Loucy (cell line): ENCODE measurements around the gene MUS81.
A peak's percentile ranks its signal among the peaks of the same experiment; 100 is the strongest.

Source experiments
- H2AFZ ChIP-seq: fragments of 200-600 bp; sonication (generic); 2 replicates; pipeline ENCODE4 v1.6.0; 2016; ENCODE audit warnings: antibody characterized with exemption, mild to moderate bottlenecking, low read length, moderate library complexity
- H3F3A ChIP-seq: fragments of 200-600 bp; 2 replicates; pipeline ENCODE4 v1.6.0; 2016; ENCODE audit warnings: antibody characterized with exemption, low read depth, mild to moderate bottlenecking
- H3K27me3 ChIP-seq: fragments of 200-600 bp; sonication (generic); 2 replicates; pipeline ENCODE4 v1.6.1; 2014; ENCODE audit warnings: low read length, mild to moderate bottlenecking; ENCODE audit not compliant: insufficient read depth, poor library complexity, severe bottlenecking
- H3K36me3 ChIP-seq: fragments of 200-600 bp; sonication (generic); 2 replicates; pipeline ENCODE4 v1.6.1; 2016; ENCODE audit warnings: low read length; ENCODE audit not compliant: insufficient read depth
- H3K4me1 ChIP-seq: fragments of 200-600 bp; sonication (generic); 2 replicates; pipeline ENCODE4 v1.5.1; 2014; ENCODE audit warnings: low read length, mild to moderate bottlenecking; ENCODE audit not compliant: insufficient read depth, poor library complexity, severe bottlenecking
- H3K4me2 ChIP-seq: fragments of 200-600 bp; sonication (generic); 2 replicates; pipeline ENCODE4 v1.6.0; 2014; ENCODE audit warnings: antibody characterized with exemption, low read length, low read depth, mild to moderate bottlenecking; ENCODE audit not compliant: poor library complexity, severe bottlenecking
- H3K4me3 ChIP-seq: fragments of 200-600 bp; sonication (generic); 2 replicates; pipeline ENCODE4 v1.5.1; 2014; ENCODE audit warnings: low read length, mild to moderate bottlenecking, mixed read lengths; ENCODE audit not compliant: poor library complexity, severe bottlenecking
- H3K79me2 ChIP-seq: fragments of 200-600 bp; sonication (generic); 2 replicates; pipeline ENCODE4 v1.6.1; 2014; ENCODE audit warnings: low read length; ENCODE audit not compliant: insufficient read depth
- H3K9ac ChIP-seq: fragments of 200-600 bp; sonication (generic); 2 replicates; pipeline ENCODE4 v1.6.0; 2014; ENCODE audit warnings: mild to moderate bottlenecking, low read depth, low read length, moderate library complexity; ENCODE audit not compliant: poor library complexity, severe bottlenecking
- H3K9me2 ChIP-seq: fragments of 200-600 bp; sonication (generic); replicated peaks from 2 replicates; pipeline ENCODE4 v1.6.1; 2016; ENCODE audit warnings: low read depth, low read length, mixed read lengths
- H3K9me3 ChIP-seq: fragments of 200-600 bp; sonication (generic); 2 replicates; pipeline ENCODE4 v1.6.1; 2014; ENCODE audit warnings: mild to moderate bottlenecking, antibody characterized with exemption, low read length, low read depth; ENCODE audit not compliant: insufficient read depth
- H4K20me1 ChIP-seq: fragments of 200-600 bp; sonication (generic); 2 replicates; pipeline ENCODE4 v1.6.0; 2014; ENCODE audit warnings: antibody characterized with exemption, low read length, mild to moderate bottlenecking; ENCODE audit not compliant: insufficient read depth, poor library complexity, severe bottlenecking
- CTCF ChIP-seq: fragments of 200-600 bp; sonication (generic); conservative IDR thresholded peaks from 2 replicates; pipeline ENCODE4 v1.5.1; 2014; ENCODE audit warnings: mild to moderate bottlenecking, antibody characterized with exemption, low read length
- EZH2phosphoT487 ChIP-seq: fragments of 200-600 bp; IDR thresholded peaks from 2 replicates; pipeline ENCODE4 v1.6.1; 2018; ENCODE audit warnings: antibody characterized with exemption, mild to moderate bottlenecking, moderate library complexity, borderline replicate concordance

Gene MUS81

GRCh38 chr11:65833297-65834030 is 26.8 kb upstream of the MUS81 start, which contains the start of gene SNX32:
SNX32 (plus strand) TSS chr11:65833963; CDS start chr11:65834066, 103 bp downstream.
- Histone ChIP-seq H2AFZ (peak within 1 kb of the TSS; percentile 99), H3K4me2 (peak within 1 kb of the TSS; percentile 98), H3K79me2 (peaks cover 14% of the 10 kb centered on the region; the same call in 1 of the 2 replicates), H3K27me3 (no peaks in the 10 kb centered on the region), H3K36me3 (no peaks in the 10 kb centered on the region), H3K9me2 (no peaks in the 10 kb centered on the region), H4K20me1 (no peaks in the 10 kb centered on the region), H3F3A (0 out of 2 replicates have a peak, but pooled peaks cover 2% of the 10 kb centered on the region), H3K4me3 (peak within 1 kb of the TSS; percentile 80), H3K9ac (peak within 1 kb of the TSS; percentile 77), H3K9me3 (no peaks in the 10 kb centered on the region), H3K4me1 (peaks cover 35% of the 10 kb centered on the region)
- TF ChIP-seq CTCF (no peak), EZH2phosphoT487 (no peak)

DNA sequence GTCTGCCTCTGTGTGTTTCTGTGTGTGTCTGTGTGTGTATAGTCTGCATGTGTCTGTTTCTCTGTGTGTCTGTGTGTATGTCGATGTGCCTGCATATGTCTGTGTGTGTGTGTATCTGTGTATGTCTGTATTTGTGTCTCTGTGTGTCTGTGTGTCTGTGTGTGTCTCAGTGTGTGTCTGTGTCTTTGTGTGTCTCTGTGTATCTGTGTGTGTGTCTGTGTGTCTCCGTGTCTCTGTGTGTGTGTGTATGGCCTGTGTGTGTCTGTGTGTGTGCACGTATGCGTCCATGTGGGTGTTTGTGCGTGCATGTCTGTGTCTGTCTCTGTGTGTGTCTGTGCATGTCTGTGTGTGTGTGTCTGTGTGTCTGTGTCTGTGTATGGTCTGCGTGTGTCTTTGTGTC is 26.0 kb upstream of the MUS81 start:
- Histone ChIP-seq H3K9ac (peak overlapping the region; percentile 77), H4K20me1 (no peaks in the 10 kb centered on the region), H3K4me2 (peak overlapping the region; percentile 98), H3K9me2 (no peaks in the 10 kb centered on the region), H3K9me3 (no peaks in the 10 kb centered on the region), H3F3A (0 out of 2 replicates have a peak, but pooled peaks cover 2% of the 10 kb centered on the region), H3K27me3 (no peaks in the 10 kb centered on the region), H3K4me3 (peak overlapping the region; percentile 80), H3K36me3 (no peaks in the 10 kb centered on the region), H3K79me2 (peaks cover 14% of the 10 kb centered on the region; the same call in 1 of the 2 replicates), H2AFZ (peak overlapping the region; percentile 99), H3K4me1 (peaks cover 35% of the 10 kb centered on the region)
- TF ChIP-seq EZH2phosphoT487: no peak
- TF ChIP-seq CTCF: no peak

DNA sequence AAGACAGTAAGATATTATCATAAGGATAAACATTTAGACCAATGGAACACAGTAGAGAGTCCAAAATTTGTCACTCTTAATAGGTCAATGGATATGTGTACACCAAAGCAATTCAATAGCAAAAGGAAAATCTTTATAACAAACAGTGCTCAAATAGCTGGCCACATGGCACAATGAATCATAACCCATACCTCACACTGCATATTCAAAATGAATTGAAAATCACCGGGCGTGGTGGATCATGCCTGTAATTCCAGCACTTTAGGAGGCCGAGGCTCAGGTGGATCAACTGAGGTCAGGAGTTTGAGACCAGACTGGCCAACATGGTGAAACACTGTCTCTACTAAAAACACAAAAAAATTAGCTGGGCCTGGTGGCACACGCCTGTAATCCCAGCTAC is 18.1 kb upstream of the MUS81 start:
- H3F3A ChIP-seq: no peaks in the 10 kb centered on the region
- H3K27me3 ChIP-seq: no peaks in the 10 kb centered on the region
- H2AFZ ChIP-seq: no peak overlapping the region
- no peaks in the 10 kb centered on the region for H3K36me3 ChIP-seq
- no peaks in the 10 kb centered on the region for H3K79me2 ChIP-seq
- no peak overlapping the region for H3K4me3 ChIP-seq
- no peaks in the 10 kb centered on the region for H3K9me2 ChIP-seq
- H3K4me2 ChIP-seq: no peak overlapping the region
- no peak overlapping the region for H3K9ac ChIP-seq
- TF ChIP-seq EZH2phosphoT487 (no peak), CTCF (no peak)
- no peaks in the 10 kb centered on the region for H3K9me3 ChIP-seq
- H3K4me1 ChIP-seq: no peaks in the 10 kb centered on the region
- H4K20me1 ChIP-seq: no peaks in the 10 kb centered on the region
